Chondrocyte (in vitro differentiated cells): ENCODE data around the gene NR3C2. TPM values are rescaled to one million over a fixed set of nuclear protein-coding genes. Genes with fewer than 3 reads are reported as not detected.

Experiments
- DNase-seq: peaks from one replicate; pipeline ENCODE4 v3.0.0; 2021; ENCODE audit warnings: mixed read lengths, low spot score
- H3K27ac Mint-ChIP-seq: one replicate; pipeline ENCODE4 v1.8.0; 2021; ENCODE audit warnings: mild to moderate bottlenecking, moderate library complexity, mixed read lengths; ENCODE audit not compliant: unreplicated experiment
- H3K27me3 Mint-ChIP-seq: 2 replicates; pipeline ENCODE4 v1.8.0; 2021; ENCODE audit warnings: low read depth, mixed read lengths
- H3K36me3 Mint-ChIP-seq: 2 replicates; pipeline ENCODE4 v1.8.0; 2021; ENCODE audit warnings: low read depth, mixed read lengths
- H3K4me1 Mint-ChIP-seq: 2 replicates; pipeline ENCODE4 v1.8.0; 2021; ENCODE audit warnings: low read depth, mild to moderate bottlenecking, mixed read lengths
- H3K4me3 Mint-ChIP-seq: one replicate; pipeline ENCODE4 v1.8.0; 2021; ENCODE audit warnings: mild to moderate bottlenecking, moderate library complexity, mixed read lengths; ENCODE audit not compliant: unreplicated experiment
- H3K9me3 Mint-ChIP-seq: 2 replicates; pipeline ENCODE4 v1.8.0; 2021; ENCODE audit warnings: low read depth, mixed read lengths
- CTCF ChIP-seq: fragments of 200-600 bp; sonication (generic); IDR thresholded peaks from 2 replicates; pipeline ENCODE4 v1.5.0; 2021; ENCODE audit warnings: antibody characterized with exemption, mild to moderate bottlenecking, moderate library complexity
- total RNA-seq: library from RNA; stranded (reverse); gene quantifications from 3 replicates; pipeline ENCODE4 v1.2.1, GENCODE V29; 2021

NR3C2 gene
- total RNA-seq, 1 donor from 2014 or later: 0.20 TPM

GRCh38 chr4:148391056-148391455 is 51.2 kb downstream of the NR3C2 start:
- Mint-ChIP-seq H3K27me3 (peaks cover 12% of the 10 kb centered on the region), H3K36me3 (no peaks in the 10 kb centered on the region)

GRCh38 chr4:148390311-148390710 is 51.9 kb downstream of the NR3C2 start:
- H3K36me3 Mint-ChIP-seq: no peaks in the 10 kb centered on the region
- H3K4me3 Mint-ChIP-seq: no peak overlapping the region
- H3K9me3 Mint-ChIP-seq: no peaks in the 10 kb centered on the region
- DNase-seq: no peak
- H3K27ac Mint-ChIP-seq: no peak overlapping the region
- no peaks in the 10 kb centered on the region for H3K4me1 Mint-ChIP-seq
- TF ChIP-seq CTCF: no peak
- peaks cover 17% of the 10 kb centered on the region for H3K27me3 Mint-ChIP-seq

More at GRCh38 chr4:148391056-148391455, 51.2 kb downstream of the NR3C2 start:
- Mint-ChIP-seq H3K27ac (no peak overlapping the region), H3K4me3 (no peak overlapping the region), H3K9me3 (no peaks in the 10 kb centered on the region), H3K4me1 (no peaks in the 10 kb centered on the region)
- DNase-seq: no peak
- TF ChIP-seq CTCF: no peak

- peaks cover 14% of the 10 kb centered on the region for H3K27me3 Mint-ChIP-seq
- H3K4me1 Mint-ChIP-seq: peaks cover 6% of the 10 kb centered on the region
- H3K9me3 Mint-ChIP-seq: no peaks in the 10 kb centered on the region
- H3K27ac Mint-ChIP-seq: no peak overlapping the region
- no peak overlapping the region for H3K4me3 Mint-ChIP-seq
- DNase-seq: no peak
- H3K36me3 Mint-ChIP-seq: no peaks in the 10 kb centered on the region
- TF ChIP-seq CTCF: no peak
These were observed 61.9 kb downstream of the NR3C2 start for GRCh38 chr4:148380291-148380690.

GRCh38 chr4:148376151-148376550 is 66.1 kb downstream of the NR3C2 start:
- no peak for TF ChIP-seq CTCF
- H3K27me3 Mint-ChIP-seq: peaks cover 9% of the 10 kb centered on the region
- H3K9me3 Mint-ChIP-seq: no peaks in the 10 kb centered on the region
- peaks cover 6% of the 10 kb centered on the region for H3K4me1 Mint-ChIP-seq
- no peak overlapping the region for H3K4me3 Mint-ChIP-seq
- no peaks in the 10 kb centered on the region for H3K36me3 Mint-ChIP-seq
- no peak overlapping the region for H3K27ac Mint-ChIP-seq
- no peak for DNase-seq

GRCh38 chr4:148375584-148375983 is 66.6 kb downstream of the NR3C2 start:
- no peak for TF ChIP-seq CTCF
- peaks cover 6% of the 10 kb centered on the region for H3K4me1 Mint-ChIP-seq
- no peak overlapping the region for H3K27ac Mint-ChIP-seq
- no peaks in the 10 kb centered on the region for H3K36me3 Mint-ChIP-seq
- no peak for DNase-seq
- H3K9me3 Mint-ChIP-seq: no peaks in the 10 kb centered on the region
- H3K4me3 Mint-ChIP-seq: no peak overlapping the region
- peaks cover 9% of the 10 kb centered on the region for H3K27me3 Mint-ChIP-seq
